NT2/D1 (cell line): ENCODE results near the gene RMDN2.
"Not testable (repeated sequence)": the region's sequence is repeated elsewhere in the genome, so short reads cannot be mapped to it uniquely, and the experiment has no call there.

Source experiments
- DNase-seq: peaks from one replicate; pipeline ENCODE4 v3.0.0-alpha.2; 2011; ENCODE audit warnings: low read depth, low spot score
- H3K27me3 ChIP-seq: 2 replicates; pipeline ENCODE4 v1.6.0; 2011; ENCODE audit warnings: mild to moderate bottlenecking; ENCODE audit not compliant: insufficient read length, insufficient read depth
- H3K36me3 ChIP-seq: 2 replicates; pipeline ENCODE4 v1.6.1; 2011; ENCODE audit warnings: mild to moderate bottlenecking, low read length, mixed read lengths; ENCODE audit not compliant: insufficient read depth, insufficient read length
- H3K4me1 ChIP-seq: 2 replicates; pipeline ENCODE4 v1.5.1; 2011; ENCODE audit not compliant: insufficient read depth, insufficient read length
- H3K4me3 ChIP-seq: 2 replicates; pipeline ENCODE4 v1.5.1; 2011; ENCODE audit warnings: low read depth; ENCODE audit not compliant: insufficient read length
- H3K9ac ChIP-seq: 2 replicates; pipeline ENCODE4 v1.6.0; 2011; ENCODE audit warnings: low read depth; ENCODE audit not compliant: insufficient read length
- H3K9me3 ChIP-seq: 2 replicates; pipeline ENCODE4 v1.5.1; 2011; ENCODE audit warnings: mild to moderate bottlenecking, low read length; ENCODE audit not compliant: insufficient read depth
- SUZ12 ChIP-seq: IDR thresholded peaks from 2 replicates; pipeline ENCODE4 v1.6.1; 2011; ENCODE audit not compliant: insufficient read length, insufficient read depth; ENCODE audit errors: extremely low read depth
- YY1 ChIP-seq: IDR thresholded peaks from 2 replicates; pipeline ENCODE4 v1.6.1; 2011; ENCODE audit not compliant: insufficient read length, insufficient read depth
- ZNF274 ChIP-seq: IDR thresholded peaks from 2 replicates; pipeline ENCODE4 v1.6.1; 2011; ENCODE audit warnings: mild to moderate bottlenecking, low read depth, low read length

RMDN2 gene

GRCh38 chr2:37919631-37920032 lies 5.5 kb upstream of the RMDN2 start:
- H3K27me3 ChIP-seq, result no peaks in the 10 kb centered on the region
- H3K4me3 ChIP-seq, result no peak overlapping the region
- DNase-seq, result no peak
- no peaks in the 10 kb centered on the region for H3K9me3 ChIP-seq
- no peak for TF ChIP-seq ZNF274
- TF ChIP-seq YY1, result no peak
- TF ChIP-seq SUZ12, result no peak
- H3K9ac ChIP-seq, result no peak overlapping the region
- H3K36me3 ChIP-seq, result no peaks in the 10 kb centered on the region
- no peaks in the 10 kb centered on the region for H3K4me1 ChIP-seq

DNA sequence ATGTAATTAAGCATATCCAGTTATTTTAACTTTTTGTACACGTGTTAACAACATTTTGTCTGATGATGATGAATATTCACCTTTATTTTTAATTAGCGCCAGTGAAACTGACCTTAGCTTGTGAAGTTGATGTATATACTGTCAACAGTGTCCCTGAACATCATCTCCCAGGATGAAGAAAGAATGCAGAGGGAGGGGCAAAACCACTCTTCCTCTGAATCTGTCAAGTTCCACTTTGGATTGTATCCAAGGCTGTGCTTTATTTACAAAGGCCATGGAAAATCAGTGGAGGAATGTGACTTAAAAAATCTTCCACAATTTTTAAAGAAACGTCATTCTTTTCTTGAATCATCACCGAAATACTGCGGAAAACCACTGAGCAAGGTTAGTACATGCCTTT lies 4.5 kb upstream of the RMDN2 start:
- Histone ChIP-seq H3K4me1 (no peaks in the 10 kb centered on the region), H3K36me3 (no peaks in the 10 kb centered on the region), H3K9me3 (no peaks in the 10 kb centered on the region), H3K27me3 (no peaks in the 10 kb centered on the region), H3K4me3 (no peak overlapping the region), H3K9ac (no peak overlapping the region)
- TF ChIP-seq YY1, result no peak
- no peak for TF ChIP-seq ZNF274
- TF ChIP-seq SUZ12, result no peak
- DNase-seq, result no peak

DNA sequence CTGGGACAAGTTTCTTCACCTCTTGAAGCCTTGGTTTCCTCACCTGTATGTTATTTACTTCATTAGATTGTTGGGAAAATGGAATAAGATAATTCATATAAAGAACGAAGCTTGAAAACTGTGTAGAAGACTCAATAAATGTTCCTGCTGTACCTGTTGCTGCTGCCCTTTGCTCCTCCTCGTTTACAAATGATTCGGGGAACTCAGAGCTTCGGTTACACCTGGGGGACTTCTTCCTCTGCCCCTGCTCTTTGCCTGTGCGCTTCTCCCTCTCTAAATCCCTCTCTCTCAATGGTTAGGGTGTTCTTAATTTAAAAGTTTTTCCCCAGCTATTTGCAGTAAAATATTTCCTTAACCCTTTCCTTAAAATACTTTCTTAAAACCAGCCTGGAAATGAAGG lies 3.3 kb upstream of the RMDN2 start:
- TF ChIP-seq YY1 (no peak), SUZ12 (no peak), ZNF274 (no peak)
- no peak for DNase-seq
- H3K27me3 ChIP-seq, result no peaks in the 10 kb centered on the region
- no peaks in the 10 kb centered on the region for H3K36me3 ChIP-seq
- no peaks in the 10 kb centered on the region for H3K9me3 ChIP-seq
- no peak overlapping the region for H3K9ac ChIP-seq
- no peaks in the 10 kb centered on the region for H3K4me1 ChIP-seq
- no peak overlapping the region for H3K4me3 ChIP-seq

- Histone ChIP-seq H3K27me3 (no peaks in the 10 kb centered on the region), H3K9me3 (no peaks in the 10 kb centered on the region), H3K4me3 (no peak overlapping the region), H3K9ac (no peak overlapping the region), H3K36me3 (no peaks in the 10 kb centered on the region), H3K4me1 (no peaks in the 10 kb centered on the region)
- DNase-seq, result no peak
- no peak for TF ChIP-seq ZNF274
- no peak for TF ChIP-seq YY1
- TF ChIP-seq SUZ12, result no peak
These were observed 1.6 kb upstream of the RMDN2 start for GRCh38 chr2:37923308-37924055.

- H3K4me1 ChIP-seq, result no peaks in the 10 kb centered on the region
- H3K9ac ChIP-seq, result no peak overlapping the region
- DNase-seq, result no peak
- H3K4me3 ChIP-seq, result no peak overlapping the region
- H3K36me3 ChIP-seq, result no peaks in the 10 kb centered on the region
- H3K9me3 ChIP-seq, result no peaks in the 10 kb centered on the region
- TF ChIP-seq YY1 (no peak), SUZ12 (no peak), ZNF274 (no peak)
- no peaks in the 10 kb centered on the region for H3K27me3 ChIP-seq
These were observed 1.5 kb downstream of the RMDN2 start for GRCh38 chr2:37926635-37927034.

- H3K27me3 ChIP-seq, result no peaks in the 10 kb centered on the region
- H3K9ac ChIP-seq, result no peak overlapping the region
- H3K4me3 ChIP-seq, result no peak overlapping the region
- H3K4me1 ChIP-seq, result no peaks in the 10 kb centered on the region
- no peaks in the 10 kb centered on the region for H3K9me3 ChIP-seq
- DNase-seq, result no peak
- no peak for TF ChIP-seq SUZ12
- TF ChIP-seq YY1, result no peak
- no peak for TF ChIP-seq ZNF274
- H3K36me3 ChIP-seq, result no peaks in the 10 kb centered on the region
These were observed 3.3 kb downstream of the RMDN2 start for GRCh38 chr2:37928377-37928776.

- not testable (repeated sequence) for H3K27me3 ChIP-seq, DNase-seq, H3K9me3 ChIP-seq, H3K36me3 ChIP-seq, H3K4me1 ChIP-seq, H3K9ac ChIP-seq, H3K4me3 ChIP-seq
These were observed 5.3 kb downstream of the RMDN2 start for GRCh38 chr2:37930392-37930791.

DNA sequence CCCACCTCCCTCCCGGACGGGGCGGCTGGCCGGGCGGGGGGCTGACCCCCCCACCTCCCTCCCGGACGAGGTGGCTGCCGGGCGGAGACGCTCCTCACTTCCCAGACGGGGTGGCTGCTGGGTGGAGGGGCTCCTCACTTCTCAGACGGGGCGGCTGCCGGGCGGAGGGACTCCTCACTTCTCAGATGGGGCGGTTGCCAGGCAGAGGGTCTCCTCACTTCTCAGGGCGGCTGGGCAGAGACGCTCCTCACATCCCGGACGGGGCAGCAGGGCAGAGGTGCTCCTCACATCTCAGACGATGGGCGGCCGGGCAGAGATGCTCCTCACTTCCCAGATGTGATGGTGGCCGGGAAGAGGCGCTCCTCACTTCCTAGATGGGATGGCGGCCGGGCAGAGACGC lies 7.8 kb downstream of the RMDN2 start:
- DNase-seq, H3K4me3 ChIP-seq, H3K4me1 ChIP-seq, H3K36me3 ChIP-seq, H3K9ac ChIP-seq, H3K27me3 ChIP-seq, H3K9me3 ChIP-seq: not testable (repeated sequence)
